HepG2 (cell line): ENCODE measurements around the gene C3orf22. TPM values are rescaled to one million over a fixed set of nuclear protein-coding genes. Genes with fewer than 3 reads are reported as not detected.

Experiments used
- CREB1 ChIP-seq, 2 experiments: fragments of 450-650 bp in 1 of 2; IDR thresholded peaks; 2 replicates each; pipeline ENCODE4 v1.6.1; 2016 to 2017; ENCODE audit warnings: control low read depth in 1 of 2, mild to moderate bottlenecking in 1 of 2, missing compliant biosample characterization in 1 of 2, missing genetic modification characterization in 1 of 2
- GFI1 ChIP-seq: sonication (generic); formaldehyde crosslinking; IDR thresholded peaks from 2 replicates; pipeline ENCODE4 v1.5.0; 2020; ENCODE audit warnings: missing genetic modification reagents, mild to moderate bottlenecking, borderline replicate concordance
- HHEX ChIP-seq: IDR thresholded peaks from 2 replicates; pipeline ENCODE4 v1.6.1; 2016; ENCODE audit warnings: control low read depth
- HNF4G ChIP-seq, 2 experiments: sonication (generic) in 1 of 2; formaldehyde crosslinking in 1 of 2; IDR thresholded peaks; 2 replicates each; pipeline versions ENCODE4 v1.4.0 to v1.6.1; 2011 to 2020; ENCODE audit warnings: borderline replicate concordance in 2 of 2, low read depth in 2 of 2, mild to moderate bottlenecking in 2 of 2, low read length in 1 of 2, missing genetic modification reagents in 1 of 2, moderate library complexity in 1 of 2
- KIAA2018 ChIP-seq: sonication (generic); formaldehyde crosslinking; IDR thresholded peaks from 2 replicates; pipeline ENCODE4 v1.5.0; 2020; ENCODE audit warnings: mild to moderate bottlenecking, missing genetic modification reagents, borderline replicate concordance
- MTA3 ChIP-seq: sonication (generic); formaldehyde crosslinking; IDR thresholded peaks from 2 replicates; pipeline ENCODE4 v1.4.0; 2020; ENCODE audit warnings: missing genetic modification reagents
- PAF1 ChIP-seq: IDR thresholded peaks from 2 replicates; pipeline ENCODE4 v1.6.1; 2016; ENCODE audit warnings: missing genetic modification reagents, missing compliant biosample characterization
- PAXIP1 ChIP-seq: sonication (generic); formaldehyde crosslinking; conservative IDR thresholded peaks from 2 replicates; pipeline ENCODE4 v1.4.0; 2020; ENCODE audit warnings: mild to moderate bottlenecking, missing genetic modification reagents, moderate library complexity
- PBX2 ChIP-seq: IDR thresholded peaks from 2 replicates; pipeline ENCODE4 v1.6.1; 2016; ENCODE audit warnings: control low read depth
- PLRG1 ChIP-seq: fragments of 450-650 bp; conservative IDR thresholded peaks from 2 replicates; pipeline ENCODE4 v1.6.1; 2016
- PLSCR1 ChIP-seq: sonication (generic); formaldehyde crosslinking; IDR thresholded peaks from 2 replicates; pipeline ENCODE4 v1.5.0; 2020; ENCODE audit warnings: missing genetic modification reagents, mild to moderate bottlenecking, borderline replicate concordance
- PRMT3 ChIP-seq: sonication (generic); formaldehyde crosslinking; IDR thresholded peaks from 2 replicates; pipeline ENCODE4 v1.8.1; 2022; ENCODE audit warnings: low read depth, mild to moderate bottlenecking, moderate library complexity, missing genetic modification reagents, borderline replicate concordance
- SIX1 ChIP-seq: sonication (generic); formaldehyde crosslinking; IDR thresholded peaks from 2 replicates; pipeline ENCODE4 v1.4.0; 2020; ENCODE audit warnings: missing genetic modification reagents, borderline replicate concordance
- ZMYM2 ChIP-seq: sonication (generic); formaldehyde crosslinking; IDR thresholded peaks from 2 replicates; pipeline ENCODE4 v1.8.0; 2022; ENCODE audit warnings: mild to moderate bottlenecking, missing genetic modification reagents
- ZNF12 ChIP-seq: sonication (generic); formaldehyde crosslinking; IDR thresholded peaks from 2 replicates; pipeline ENCODE4 v1.5.0; 2020; ENCODE audit warnings: missing genetic modification reagents
- ZNF3 ChIP-seq: IDR thresholded peaks from 2 replicates; pipeline ENCODE4 v1.7.0; 2017; ENCODE audit warnings: inconsistent platforms
- ZSCAN12 ChIP-seq: sonication (generic); formaldehyde crosslinking; IDR thresholded peaks from 2 replicates; pipeline ENCODE4 v1.9.0; 2021; ENCODE audit warnings: mild to moderate bottlenecking, missing genetic modification reagents
- polyA plus RNA-seq, 8 experiments: library from polyadenylated mRNA; depleted of rRNA in 3 of 8; stranded (reverse) in 7 of 8; unstranded in 1 of 8; fragments of >200 nt; fragmentation: Illumina TruSeq in 4 of 8; extraction: Trizol in 4 of 8; gene quantifications; 2 replicates each; pipeline versions ENCODE4 v1.2.1 to v1.2.3, GENCODE V29; 2011 to 2016; ENCODE audit warnings: low read depth in 4 of 8, missing spikeins in 1 of 8, mixed read lengths in 1 of 8; ENCODE audit not compliant: insufficient read depth in 1 of 8
- total RNA-seq, 5 experiments: library from RNA; depleted of rRNA; stranded (reverse); fragments of >200 nt; fragmentation: Illumina TruSeq; extraction: Trizol; gene quantifications; 2 replicates each; pipeline ENCODE4 v1.2.3, GENCODE V29; 2016; ENCODE audit warnings: low read depth in 1 of 5

C3orf22 gene
- total and polyA plus RNA-seq, 2 of the 13 experiments (the other 11 are each of a cell fraction or from before 2014, with no cell fraction given) = not detected

- no peak for TF ChIP-seq SIX1 (CRISPR knock-in tag)
- no peak for TF ChIP-seq CREB1 (IDR thresholded peaks at IDR 0.05)
- peak; percentile 34; the same call in 1 of the 2 replicates for TF ChIP-seq CREB1 (CRISPR knock-in tag; IDR thresholded peaks at IDR 0.05)
- TF ChIP-seq GFI1 (CRISPR knock-in tag) = peak; percentile 24; the same call in 1 of the 2 replicates
- TF ChIP-seq ZSCAN12 (CRISPR knock-in tag) = no peak
- no peak for TF ChIP-seq PLSCR1 (CRISPR knock-in tag)
- no peak for TF ChIP-seq ZNF12
- TF ChIP-seq ZNF3 (CRISPR knock-in tag) = no peak
- no peak for TF ChIP-seq PRMT3
- TF ChIP-seq PLRG1 = no peak
- no peak for TF ChIP-seq HHEX (CRISPR knock-in tag)
- TF ChIP-seq KIAA2018 (CRISPR knock-in tag) = no peak
- no peak for TF ChIP-seq ZMYM2 (CRISPR knock-in tag)
- no peak for TF ChIP-seq PAF1 (CRISPR knock-in tag)
- TF ChIP-seq MTA3 (CRISPR knock-in tag) = no peak
- no peak for TF ChIP-seq PBX2 (CRISPR knock-in tag)
- TF ChIP-seq PAXIP1 (CRISPR knock-in tag) = peak; percentile 79
- peak; percentile 60 for TF ChIP-seq HNF4G (IDR thresholded peaks at IDR 0.05; ENCODE audit: borderline replicate concordance, low read depth, low read length)
- no peak for TF ChIP-seq HNF4G (CRISPR knock-in tag; IDR thresholded peaks at IDR 0.05; ENCODE audit: borderline replicate concordance, low read depth)
Observed at GRCh38 chr3:126518779-126519177, 40.0 kb downstream of the C3orf22 start (continued).
